Left cardiac atrium (tissue), 4 donors: ENCODE measurements around the gene APBA2. TPM values are rescaled to one million over a fixed set of nuclear protein-coding genes. Genes with fewer than 3 reads are reported as not detected.
"Not testable (repeated sequence)": the region's sequence is repeated elsewhere in the genome, so short reads cannot be mapped to it uniquely, and the experiment has no call there.

ENCODE experiments used
- ATAC-seq, 2 donors: fragments of 200-7000 bp; cut with Tn5 transposase; one replicate each; pipeline ENCODE4 v1.9.1; 2020; ENCODE audit warnings: mild to moderate bottlenecking in 2 of 2, moderate library complexity in 2 of 2
- DNase-seq: peaks from one replicate; pipeline ENCODE4 v3.0.0-alpha.2; 2020
- intact Hi-C, 2 donors: fragments of 100-400 bp; cut with DNase I; formaldehyde crosslinking; loops; one replicate each; pipeline versions ENCODE4 v1.14.1 to v1.15.1; 2022 to 2023
- total RNA-seq, 2 donors: library from RNA; stranded (reverse); fragmentation: NEBNext Ultra II Directional; extraction: Animal tissue kit (Norgen Biotek cat#: 25700); gene quantifications; one replicate each; pipeline ENCODE4 v1.2.1, GENCODE V29; 2021
- donor health status: DM: no; HTN: yes; CAD: no.
- donor health status: DM: no; HTN: yes; CAD: no; lungs with severe emphysema.
- donor health status: DM: yes; HTN: yes; CAD: no.
- donor health status: Dilated cardiomyopathy.

APBA2 gene
- total RNA-seq, 2 donors from 2014 or later, result 0.73 to 0.85 TPM

DNA sequence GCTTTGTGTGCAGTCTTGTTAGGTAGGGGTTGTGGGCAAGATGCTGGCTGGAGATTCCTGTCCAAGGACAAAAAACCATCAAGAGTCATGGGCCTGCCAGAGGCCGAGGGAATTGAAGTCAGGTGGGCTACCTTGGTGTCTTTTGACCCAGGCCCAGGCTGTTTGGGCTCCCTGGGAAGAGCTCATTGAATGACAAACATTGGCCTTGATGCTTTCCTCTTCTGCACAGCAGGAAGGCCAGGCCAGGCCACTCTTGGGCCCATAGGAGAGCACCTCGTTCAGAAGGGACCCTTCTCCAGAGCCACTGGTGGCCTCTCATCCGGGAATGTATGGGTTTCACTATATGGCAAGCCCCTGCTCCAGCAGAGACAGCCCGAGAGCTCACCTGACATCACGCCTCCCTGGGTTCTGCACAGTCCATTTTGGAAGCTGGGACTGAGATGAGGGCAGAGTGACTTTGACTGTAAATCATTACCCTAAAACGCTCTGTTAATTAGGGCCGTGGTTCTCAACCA is 214.8 kb downstream of the APBA2 start:
- intact Hi-C loops, result loop anchor here in 1 of 2 donors (10.0 kb wide), 1 partner anchor 216 kb away; the partner anchor contains the start of gene APBA2
- no peak for ATAC-seq
- no peak for DNase-seq

- intact Hi-C loops, result loop anchor here in 1 of 2 donors (10.0 kb wide), 1 partner anchor 217 kb away; the partner anchor contains the start of gene APBA2
These were observed 215.7 kb downstream of the APBA2 start for GRCh38 chr15:29101491-29101890.

GRCh38 chr15:29102173-29102794 is 216.5 kb downstream of the APBA2 start:
- not testable (repeated sequence) for ATAC-seq
- DNase-seq, result peak; percentile 48
- intact Hi-C loops, result loop anchor here in 1 of 2 donors (10.0 kb wide), 1 partner anchor 217 kb away; the partner anchor contains the start of gene APBA2

More at GRCh38 chr15:29101491-29101890, 215.7 kb downstream of the APBA2 start:
- no peak for DNase-seq
- ATAC-seq, result no peak

GRCh38 chr15:29102911-29103823 is 217.4 kb downstream of the APBA2 start:
- intact Hi-C loops, result loop anchor here in 1 of 2 donors (10.0 kb wide), 1 partner anchor 218 kb away; the partner anchor contains the start of gene APBA2
- peak; percentile 55 for DNase-seq

DNA sequence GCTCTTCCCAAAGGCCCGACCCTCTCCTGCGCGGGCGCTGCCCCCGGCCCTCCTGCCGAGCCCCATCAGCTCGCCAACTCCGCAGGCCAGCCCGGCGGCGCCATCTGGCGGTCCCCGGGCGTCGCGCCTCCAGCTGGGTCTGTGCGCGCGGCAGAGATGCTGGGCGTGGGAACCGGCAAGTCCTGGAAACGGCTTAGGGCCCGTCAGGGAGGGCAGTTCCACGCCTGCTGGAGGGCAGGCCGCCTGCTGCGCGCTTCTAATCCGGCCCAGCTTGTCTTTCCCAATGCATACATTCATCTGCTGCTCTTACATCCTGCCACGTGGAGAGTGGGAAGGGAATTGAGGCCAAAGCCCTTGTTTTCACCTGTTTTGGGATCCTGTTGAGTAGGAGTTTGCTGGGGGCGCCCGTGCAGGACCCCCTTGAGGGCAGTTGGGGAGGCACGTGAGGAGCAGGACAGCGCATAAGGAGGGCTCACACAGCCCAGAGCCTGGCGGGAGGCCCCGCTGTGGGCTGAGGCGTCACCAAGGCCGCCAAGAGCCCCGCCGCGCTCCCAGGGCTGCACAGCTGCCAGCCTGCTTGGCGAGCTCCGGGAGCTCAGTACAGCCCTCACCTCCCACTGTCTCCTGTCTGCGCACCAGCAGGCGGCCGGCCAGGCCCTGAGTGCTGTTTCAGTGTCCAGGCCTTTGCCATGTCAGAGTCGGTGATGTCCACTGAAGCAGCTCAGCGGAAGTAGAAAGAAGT is 218.2 kb downstream of the APBA2 start:
- ATAC-seq (peak; percentile 90 to 93), DNase-seq (peak; percentile 82)
- intact Hi-C loops, result loop anchor here in 1 of 2 donors (10.0 kb wide), 1 partner anchor 219 kb away; the partner anchor contains the start of gene APBA2

More at GRCh38 chr15:29102911-29103823, 217.4 kb downstream of the APBA2 start:
- ATAC-seq, result peak; percentile 54 to 62

DNA sequence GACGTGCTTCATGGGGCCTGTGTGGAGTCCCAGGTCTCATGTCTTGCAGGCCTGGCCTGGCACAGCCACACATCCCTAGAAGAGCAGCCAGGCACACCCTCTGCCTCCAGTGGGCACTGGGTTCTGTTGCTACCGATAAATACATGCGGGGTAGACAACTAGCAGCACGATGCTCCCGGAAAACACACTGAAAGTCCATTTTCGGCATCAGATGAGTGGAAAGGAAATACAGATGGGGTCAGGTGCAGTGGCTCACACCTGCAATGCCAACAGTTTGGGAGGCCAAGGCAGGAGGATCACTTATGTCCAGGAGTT is 218.7 kb downstream of the APBA2 start:
- DNase-seq (no peak), ATAC-seq (no peak)
- intact Hi-C loops, result loop anchor here in 1 of 2 donors (10.0 kb wide), 1 partner anchor 220 kb away; the partner anchor contains the start of gene APBA2

GRCh38 chr15:29105151-29105854 is 219.5 kb downstream of the APBA2 start:
- intact Hi-C loops, result loop anchor here in 1 of 2 donors (10.0 kb wide), 1 partner anchor 221 kb away; the partner anchor contains the start of gene APBA2
- ATAC-seq (no peak), DNase-seq (no peak)

DNA sequence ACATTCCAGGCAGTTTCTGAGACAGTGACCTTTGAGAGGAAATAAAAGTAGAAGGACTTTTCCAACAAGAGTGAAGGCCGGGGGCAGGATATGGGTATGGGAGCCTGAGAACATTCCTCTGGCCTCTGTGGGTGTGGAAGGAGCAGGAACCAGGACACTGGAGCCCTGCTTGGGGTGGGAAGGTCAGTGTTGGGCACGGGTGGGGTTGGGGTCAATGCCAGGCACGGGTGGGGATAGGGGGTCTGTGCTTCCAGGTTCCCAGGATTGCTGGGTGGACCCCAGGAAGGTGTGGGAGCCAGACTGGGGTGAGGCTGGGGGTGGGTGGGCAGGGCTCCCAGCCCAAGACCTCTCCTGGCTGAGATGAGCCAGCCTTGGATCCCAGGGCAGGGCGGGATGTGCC is 220.3 kb downstream of the APBA2 start:
- DNase-seq, result peak; percentile 9
- no peak for ATAC-seq
- intact Hi-C loops, result loop anchor here in 1 of 2 donors (10.0 kb wide), 1 partner anchor 221 kb away; the partner anchor contains the start of gene APBA2

- ATAC-seq (no peak), DNase-seq (peak; percentile 15)
- intact Hi-C loops, result loop anchor here in 1 of 2 donors (10.0 kb wide), 1 partner anchor 222 kb away; the partner anchor contains the start of gene APBA2
These were observed 220.9 kb downstream of the APBA2 start for GRCh38 chr15:29106551-29107290.

DNA sequence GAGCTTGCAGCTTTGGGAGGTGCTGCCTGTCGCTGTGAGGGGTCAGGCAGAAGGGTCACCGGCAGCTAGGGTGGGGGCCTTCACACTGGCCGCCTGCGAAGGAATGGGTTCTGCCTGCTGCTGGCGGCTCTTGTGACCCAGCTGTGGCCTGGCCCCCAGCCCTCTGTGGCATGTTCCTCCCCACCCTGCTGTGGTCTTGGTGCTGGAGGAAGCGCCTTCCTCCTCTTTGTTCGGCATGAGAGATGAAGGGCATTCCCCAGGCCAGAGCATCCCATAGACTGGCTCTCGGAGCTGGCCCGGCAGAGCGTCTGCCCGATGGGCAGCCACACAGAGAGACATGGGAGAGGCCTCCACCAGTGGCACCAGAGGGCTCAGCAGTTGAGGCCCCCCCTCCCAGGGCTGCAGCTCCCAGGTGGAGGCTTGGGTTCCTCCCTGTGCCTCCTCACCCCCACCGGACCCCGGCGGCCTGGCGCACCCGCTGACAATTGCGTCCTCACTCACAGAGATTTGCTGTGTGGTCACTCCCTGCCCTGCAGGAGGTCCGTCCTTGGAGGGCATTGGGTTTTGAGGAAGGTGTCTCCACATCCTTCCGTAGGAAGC is 221.6 kb downstream of the APBA2 start:
- DNase-seq (no peak), ATAC-seq (no peak)
- intact Hi-C loops, result loop anchor here in 1 of 2 donors (10.0 kb wide), 1 partner anchor 223 kb away; the partner anchor contains the start of gene APBA2

DNA sequence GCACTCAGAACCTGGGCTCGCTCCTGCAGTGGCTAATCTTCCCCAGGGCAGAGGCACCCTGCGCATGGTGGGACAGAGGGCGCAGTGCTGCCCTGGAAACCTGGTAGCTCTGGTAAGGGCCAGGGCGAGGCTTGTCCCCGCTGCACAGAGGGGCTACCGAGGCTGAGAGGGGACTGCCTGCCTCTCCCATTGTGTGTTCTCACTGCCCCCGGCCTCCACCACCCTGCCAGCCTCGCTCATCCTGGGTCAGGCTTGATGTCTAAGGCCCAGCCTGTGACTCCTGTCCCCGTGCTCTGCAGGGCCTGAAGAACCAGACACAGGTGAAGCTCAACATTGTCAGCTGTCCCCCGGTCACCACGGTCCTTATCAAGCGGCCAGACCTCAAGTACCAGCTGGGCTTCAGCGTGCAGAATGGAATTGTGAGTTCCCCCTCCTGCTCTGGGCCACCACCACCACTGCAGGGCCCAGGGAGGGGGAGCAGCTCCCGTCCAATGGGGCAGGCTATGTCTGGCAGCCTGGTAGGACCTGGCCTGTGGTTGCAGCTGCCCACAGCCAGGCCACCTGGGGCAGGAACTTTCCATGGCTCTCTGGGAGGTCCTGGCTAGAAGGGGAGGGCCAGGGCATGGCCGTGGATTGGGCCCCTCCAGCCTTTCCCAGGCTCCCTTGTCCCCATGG is 222.3 kb downstream of the APBA2 start:
- ATAC-seq (no peak), DNase-seq (peak; percentile 7)
- intact Hi-C loops, result loop anchor here in 1 of 2 donors (10.0 kb wide), 1 partner anchor 223 kb away; the partner anchor contains the start of gene APBA2

- no peak for DNase-seq
- no peak for ATAC-seq
- intact Hi-C loops, result loop anchor here in 1 of 2 donors (10.0 kb wide), 1 partner anchor 225 kb away; the partner anchor contains the start of gene APBA2
These were observed 224.0 kb downstream of the APBA2 start for GRCh38 chr15:29109762-29110161.

DNA sequence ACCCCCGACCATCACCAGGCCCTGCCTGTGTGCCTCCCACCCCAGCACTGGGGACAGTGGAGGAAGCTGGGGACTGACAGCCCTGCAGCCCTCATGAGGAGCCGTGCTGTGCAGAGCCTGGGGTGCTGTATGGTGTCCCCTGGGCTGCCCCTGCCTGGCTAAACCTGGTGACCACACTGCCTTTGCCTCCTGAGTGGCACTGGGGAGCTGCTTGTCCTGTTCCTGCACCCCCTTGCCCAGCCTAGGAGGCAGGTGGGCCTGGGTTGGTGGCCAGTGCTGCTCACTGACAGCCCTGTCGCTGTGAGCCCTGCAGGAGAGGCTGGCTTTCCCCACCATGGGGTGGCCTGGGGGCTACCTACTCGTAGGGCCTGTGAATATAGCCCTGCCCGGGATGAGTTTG is 224.4 kb downstream of the APBA2 start:
- DNase-seq (no peak), ATAC-seq (no peak)
- intact Hi-C loops, result no loop called here

- no peak for ATAC-seq
- DNase-seq, result no peak
- intact Hi-C loops, result no loop called here
These were observed 225.0 kb downstream of the APBA2 start for GRCh38 chr15:29110733-29111132.

DNA sequence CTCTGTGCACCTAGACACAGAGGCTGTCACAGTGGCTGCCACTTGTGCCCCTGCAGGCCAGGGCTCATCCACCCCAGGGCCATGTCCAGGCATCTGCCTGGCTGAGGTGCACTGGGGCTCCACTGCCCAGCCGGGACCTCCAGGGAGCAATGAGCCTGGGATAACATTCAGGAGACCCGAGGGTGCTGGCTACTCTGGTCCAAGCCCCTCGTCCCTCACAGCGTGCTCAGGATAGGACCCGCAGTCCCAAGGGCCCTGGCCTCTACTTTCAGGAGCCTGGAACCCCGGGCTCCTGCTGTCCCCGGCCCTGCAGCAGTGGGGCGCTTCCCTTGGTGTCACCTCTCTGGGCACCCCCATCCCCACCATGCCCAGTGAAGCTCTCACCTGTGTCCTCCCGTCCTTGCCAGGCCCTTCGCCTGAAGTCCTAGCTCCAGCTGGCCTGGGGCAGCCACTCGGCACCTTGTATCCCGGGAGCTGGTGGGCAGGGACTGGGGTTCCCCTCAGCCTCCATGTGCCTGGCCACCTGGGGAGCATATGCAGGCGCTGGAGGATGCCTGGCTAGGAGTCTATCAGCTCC is 226.0 kb downstream of the APBA2 start:
- ATAC-seq (no peak), DNase-seq (no peak)
- intact Hi-C loops, result no loop called here
